ENCODE measurements around the gene PIP5K1B.

DNA sequence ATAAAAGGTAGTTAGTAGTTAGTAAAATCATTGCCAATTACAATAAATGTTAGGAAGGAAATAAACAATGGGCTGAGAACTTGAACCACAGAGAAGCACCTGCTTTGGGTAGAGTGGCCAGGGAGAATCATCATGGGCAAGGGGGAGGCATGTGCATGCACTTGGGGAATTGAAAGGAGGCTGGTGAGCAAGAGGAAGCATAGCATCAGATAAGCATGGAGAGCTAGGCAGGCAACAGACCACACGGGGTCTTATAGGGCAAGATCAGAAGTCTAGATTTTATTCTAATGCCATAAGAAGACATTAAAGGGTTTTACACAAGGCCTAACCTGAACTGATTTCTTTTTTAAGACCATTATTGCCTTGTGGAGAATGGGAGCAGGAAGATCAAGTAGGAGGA lies 93.4 kb downstream of the PIP5K1B start:
- TF ChIP-seq, protein P1, sequence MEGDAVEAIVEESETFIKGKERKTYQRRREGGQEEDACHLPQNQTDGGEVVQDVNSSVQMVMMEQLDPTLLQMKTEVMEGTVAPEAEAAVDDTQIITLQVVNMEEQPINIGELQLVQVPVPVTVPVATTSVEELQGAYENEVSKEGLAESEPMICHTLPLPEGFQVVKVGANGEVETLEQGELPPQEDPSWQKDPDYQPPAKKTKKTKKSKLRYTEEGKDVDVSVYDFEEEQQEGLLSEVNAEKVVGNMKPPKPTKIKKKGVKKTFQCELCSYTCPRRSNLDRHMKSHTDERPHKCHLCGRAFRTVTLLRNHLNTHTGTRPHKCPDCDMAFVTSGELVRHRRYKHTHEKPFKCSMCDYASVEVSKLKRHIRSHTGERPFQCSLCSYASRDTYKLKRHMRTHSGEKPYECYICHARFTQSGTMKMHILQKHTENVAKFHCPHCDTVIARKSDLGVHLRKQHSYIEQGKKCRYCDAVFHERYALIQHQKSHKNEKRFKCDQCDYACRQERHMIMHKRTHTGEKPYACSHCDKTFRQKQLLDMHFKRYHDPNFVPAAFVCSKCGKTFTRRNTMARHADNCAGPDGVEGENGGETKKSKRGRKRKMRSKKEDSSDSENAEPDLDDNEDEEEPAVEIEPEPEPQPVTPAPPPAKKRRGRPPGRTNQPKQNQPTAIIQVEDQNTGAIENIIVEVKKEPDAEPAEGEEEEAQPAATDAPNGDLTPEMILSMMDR (conservative IDR thresholded peaks at IDR 0.05; ENCODE audit: low read depth, low read length) = no peak
- no peak for TF ChIP-seq EZH2 (IDR thresholded peaks at IDR 0.05; ENCODE audit: low read length, unreplicated experiment)

Data from PC-3 (cell line).